HG03520 (cell line): ENCODE data around the gene ACTR5.
"Not testable (repeated sequence)": the region's sequence is repeated elsewhere in the genome, so short reads cannot be mapped to it uniquely, and the experiment has no call there.

Experiments
- ATAC-seq: cut with Tn5 transposase; IDR thresholded peaks from one replicate; pipeline ENCODE4 v1.9.1; 2021; ENCODE audit warnings: mild to moderate bottlenecking, moderate library complexity; ENCODE audit not compliant: unreplicated experiment

The ACTR5 gene

GRCh38 chr20:38804682-38805501, 56.6 kb downstream of the ACTR5 start:
- peak; percentile 34 for ATAC-seq

- peak; percentile 38 for ATAC-seq
These were observed 57.3 kb downstream of the ACTR5 start, which contains the start of gene PPP1R16B for GRCh38 chr20:38805502-38805957. Gene PPP1R16B, plus strand, starts transcription at chr20:38805697. Its CDS starts 30,229 bp downstream, at chr20:38835926.

- no peak for ATAC-seq
These were observed 57.9 kb downstream of the ACTR5 start for GRCh38 chr20:38805958-38806854.

GRCh38 chr20:38806855-38807655, 58.8 kb downstream of the ACTR5 start:
- ATAC-seq: no peak

- no peak for ATAC-seq
These were observed 61.7 kb downstream of the ACTR5 start for GRCh38 chr20:38809942-38810341.

- ATAC-seq: no peak
These were observed 62.8 kb downstream of the ACTR5 start for GRCh38 chr20:38810926-38811630.

GRCh38 chr20:38811769-38812168, 63.5 kb downstream of the ACTR5 start:
- no peak for ATAC-seq

GRCh38 chr20:38812182-38812581, 63.9 kb downstream of the ACTR5 start:
- ATAC-seq: no peak

- ATAC-seq: no peak
These were observed 64.7 kb downstream of the ACTR5 start for GRCh38 chr20:38812709-38813573.

GRCh38 chr20:38813574-38813962, 65.3 kb downstream of the ACTR5 start:
- ATAC-seq: not testable (repeated sequence)

GRCh38 chr20:38815446-38815845, 67.2 kb downstream of the ACTR5 start:
- ATAC-seq: no peak

GRCh38 chr20:38818113-38819065, 70.1 kb downstream of the ACTR5 start:
- ATAC-seq: no peak
